GM18507 (cell line): Measurements from ENCODE around the gene MS4A1.
"Not testable (repeated sequence)": the region's sequence is repeated elsewhere in the genome, so short reads cannot be mapped to it uniquely, and the experiment has no call there.

Source experiments
- DNase-seq: peaks from one replicate; pipeline ENCODE4 v3.0.0; 2011; ENCODE audit warnings: low read depth; ENCODE audit not compliant: insufficient read length; ENCODE audit errors: extremely low spot score
- FAIRE-seq: peaks from 2 replicates; lab custom pipeline; 2011; peaks lifted over from hg19 to GRCh38; lab: Jason Lieb, UNC

Gene MS4A1

DNA sequence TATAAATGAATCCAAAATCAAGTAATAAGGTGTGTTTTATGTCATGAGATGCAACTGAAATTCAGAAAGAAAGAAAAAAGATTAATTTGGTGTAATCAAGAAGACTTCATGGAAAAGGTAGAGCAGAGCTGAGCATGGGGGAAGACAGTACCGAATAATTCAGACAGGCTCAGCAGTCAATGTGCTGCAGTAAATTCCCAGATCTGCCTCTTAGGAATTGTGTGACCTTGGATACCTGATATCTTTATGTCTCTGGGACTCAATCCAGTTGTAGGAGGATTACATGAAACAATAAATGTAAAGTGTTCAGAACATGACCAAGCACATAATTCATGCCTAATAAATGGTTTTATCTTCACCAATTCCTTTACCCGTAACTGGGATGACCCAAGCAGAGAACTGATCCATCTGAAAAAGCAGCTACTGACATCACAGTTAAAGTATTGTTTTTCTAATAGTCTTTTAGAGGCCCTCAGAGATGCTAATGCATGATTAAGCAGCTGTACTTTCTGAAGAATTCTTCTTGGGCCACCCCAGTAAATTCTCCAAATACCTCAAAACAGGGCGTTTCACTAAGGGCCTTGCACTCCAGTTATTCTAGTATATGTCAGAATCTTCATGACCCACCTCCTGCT lies 44.7 kb downstream of the MS4A1 start:
- no peak for DNase-seq

GRCh38 chr11:60502221-60502775 lies 46.7 kb downstream of the MS4A1 start:
- no peak for DNase-seq
- FAIRE-seq = no peak

More for the DNA sequence above, 44.7 kb downstream of the MS4A1 start:
- no peak for FAIRE-seq

- FAIRE-seq = no peak
- DNase-seq = no peak
These were observed 48.7 kb downstream of the MS4A1 start for GRCh38 chr11:60504219-60504905.

GRCh38 chr11:60509609-60510008 lies 54.0 kb downstream of the MS4A1 start:
- FAIRE-seq, DNase-seq: not testable (repeated sequence)

GRCh38 chr11:60510209-60510608 lies 54.6 kb downstream of the MS4A1 start:
- not testable (repeated sequence) for DNase-seq, FAIRE-seq

DNA sequence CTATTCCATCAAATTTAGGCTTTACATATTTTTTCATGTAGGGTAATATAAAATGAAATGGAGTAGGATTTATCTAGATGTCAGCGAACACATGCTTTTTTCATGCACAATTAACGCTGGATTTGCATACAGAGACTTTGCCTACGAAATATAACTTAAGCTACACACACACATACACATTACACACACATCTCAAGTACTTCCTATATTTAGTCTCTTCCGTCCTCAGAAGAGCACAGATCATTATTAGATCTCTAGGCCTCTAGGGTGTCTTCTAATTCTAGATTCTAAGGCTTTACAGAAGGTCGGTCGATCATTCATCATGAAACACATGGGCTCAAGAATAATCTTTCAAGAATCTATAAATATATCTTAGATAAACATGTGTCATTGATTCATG lies 55.7 kb downstream of the MS4A1 start:
- DNase-seq (no peak), FAIRE-seq (no peak)

DNA sequence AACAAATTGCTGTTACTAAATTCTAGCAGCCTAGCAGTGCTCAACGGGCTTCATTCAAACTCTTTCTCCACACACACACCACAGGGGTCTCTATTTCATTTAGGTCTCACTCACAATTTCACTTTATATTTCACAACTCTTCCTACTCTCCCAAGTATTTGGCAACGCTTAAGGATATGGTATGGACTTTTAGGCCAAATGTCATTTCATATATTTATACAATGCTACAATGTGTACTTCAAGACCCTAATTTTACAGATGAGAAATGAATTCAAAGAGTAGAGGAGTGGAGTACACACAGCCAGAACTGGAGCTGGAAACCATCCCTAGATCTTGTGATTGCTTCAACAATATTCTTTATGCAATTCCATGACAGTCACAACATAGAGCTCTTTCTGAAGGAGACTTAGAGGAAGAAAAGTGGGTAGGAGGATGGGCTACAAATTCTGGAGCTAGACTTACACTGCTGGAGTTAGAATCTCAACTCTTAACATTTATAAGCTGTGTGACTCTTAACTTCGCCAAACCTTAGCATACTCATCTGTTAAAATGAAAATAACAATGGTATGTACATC lies 57.1 kb downstream of the MS4A1 start:
- no peak for FAIRE-seq
- DNase-seq = no peak

- DNase-seq (no peak), FAIRE-seq (no peak)
These were observed 58.1 kb downstream of the MS4A1 start for GRCh38 chr11:60513496-60514460.

- FAIRE-seq = no peak
These were observed 59.7 kb downstream of the MS4A1 start, which contains the start of gene MS4A13 for GRCh38 chr11:60515144-60515855. Gene MS4A13 (plus strand): TSS chr11:60515392. CDS start chr11:60518084, 2,692 bp downstream.

More at GRCh38 chr11:60515144-60515855, 59.7 kb downstream of the MS4A1 start, which contains the start of gene MS4A13:
- DNase-seq = no peak
